AG08396 (cell line): ENCODE data around the gene PACS1.
"Not testable (repeated sequence)": the region's sequence is repeated elsewhere in the genome, so short reads cannot be mapped to it uniquely, and the experiment has no call there.

Experiments used
- DNase-seq: peaks from one replicate; pipeline ENCODE4 v3.0.0; 2012; ENCODE audit warnings: low spot score, mixed read lengths

PACS1 gene

DNA sequence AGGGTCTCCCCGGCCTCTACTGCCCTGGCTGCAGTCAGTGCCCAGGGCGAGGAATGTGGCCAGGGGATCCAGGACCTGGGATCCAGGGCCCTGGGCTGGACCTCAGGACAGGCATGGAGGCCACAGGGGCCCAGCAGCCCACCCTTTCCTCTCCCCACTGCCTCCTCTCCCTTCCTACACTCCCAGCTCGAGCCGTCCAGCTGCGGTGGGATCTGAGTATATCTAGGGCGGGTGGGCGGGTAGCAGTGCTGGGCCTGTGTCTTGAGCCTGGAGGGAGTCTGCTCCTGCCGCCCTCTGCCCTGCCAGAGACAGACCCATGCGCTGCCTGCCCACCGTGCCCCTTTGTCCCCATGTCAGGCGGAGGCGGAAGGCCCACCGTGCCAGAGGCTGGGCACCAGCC is 206.5 kb downstream of the PACS1 start:
- DNase-seq, result not testable (repeated sequence)

DNA sequence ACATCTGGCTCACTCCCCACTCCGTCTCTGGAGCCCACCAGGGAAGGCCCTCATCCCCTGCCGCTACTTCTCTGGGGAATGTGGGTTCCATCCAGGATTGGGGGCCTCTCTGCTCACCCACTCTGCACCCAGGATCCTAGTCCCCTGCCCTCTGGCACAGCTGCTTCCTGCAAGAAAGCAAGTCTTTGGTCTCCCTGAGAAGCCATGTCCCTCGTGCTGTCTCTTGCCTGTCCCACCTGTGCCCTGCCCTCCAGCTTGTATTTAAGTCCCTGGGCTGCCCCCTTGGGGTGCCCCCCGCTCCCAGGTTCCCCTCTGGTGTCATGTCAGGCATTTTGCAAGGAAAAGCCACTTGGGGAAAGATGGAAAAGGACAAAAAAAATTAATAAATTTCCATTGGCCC is 207.0 kb downstream of the PACS1 start:
- DNase-seq, result not testable (repeated sequence)

DNA sequence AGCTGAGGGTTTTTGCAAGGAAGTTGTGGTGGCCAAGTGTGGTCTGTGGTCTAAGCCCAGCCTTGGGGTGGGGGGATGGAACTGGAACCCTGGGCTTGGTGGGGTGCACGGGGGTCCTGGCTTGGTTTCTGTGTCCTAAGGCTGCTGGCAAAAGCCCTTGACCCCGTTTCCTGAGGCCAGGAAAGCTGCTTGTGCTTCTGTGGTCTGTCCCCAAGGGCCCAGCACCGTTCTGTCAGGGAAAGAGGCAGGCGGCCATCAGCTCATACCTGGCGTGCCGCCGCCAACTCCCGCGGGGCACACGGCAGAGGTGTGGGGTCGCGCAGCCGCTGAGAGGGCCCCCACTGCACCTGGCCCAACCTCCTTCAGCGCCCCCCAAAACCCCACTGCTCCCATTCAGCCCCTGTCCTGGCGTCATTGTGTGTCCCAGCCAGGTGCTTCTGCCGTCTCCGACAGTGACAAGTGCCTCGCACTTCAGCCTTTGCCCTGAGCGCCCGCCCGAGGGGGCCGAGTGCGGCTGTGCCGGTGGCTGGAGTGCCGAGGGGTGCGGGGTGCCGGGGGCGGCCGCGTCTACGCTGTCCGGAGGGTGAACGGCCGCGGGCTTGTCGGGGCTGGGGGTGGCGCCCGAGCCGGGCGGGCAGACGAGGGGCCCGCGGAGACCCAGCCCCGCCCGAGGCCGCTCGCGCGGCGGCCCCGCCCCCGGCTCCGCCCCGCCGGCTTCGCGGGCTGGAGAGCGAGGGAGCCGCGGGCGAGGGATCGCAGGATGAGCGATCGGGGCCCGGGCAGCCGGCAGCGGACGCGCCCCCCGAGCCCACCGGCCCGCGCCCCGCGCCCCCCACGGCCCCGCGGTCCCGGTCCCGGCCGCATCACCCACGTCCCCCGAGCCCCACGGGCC is 207.6 kb downstream of the PACS1 start, which contains the start of gene CNIH2:
Gene CNIH2 (plus strand): TSS at position 705 of the 892 bp plus-strand sequence. CDS start 282 bp downstream, outside the sequence.
- peak; percentile 76 for DNase-seq

- DNase-seq, result peak; percentile 60
Observed at GRCh38 chr11:66278363-66279091, 208.5 kb downstream of the PACS1 start.

DNA sequence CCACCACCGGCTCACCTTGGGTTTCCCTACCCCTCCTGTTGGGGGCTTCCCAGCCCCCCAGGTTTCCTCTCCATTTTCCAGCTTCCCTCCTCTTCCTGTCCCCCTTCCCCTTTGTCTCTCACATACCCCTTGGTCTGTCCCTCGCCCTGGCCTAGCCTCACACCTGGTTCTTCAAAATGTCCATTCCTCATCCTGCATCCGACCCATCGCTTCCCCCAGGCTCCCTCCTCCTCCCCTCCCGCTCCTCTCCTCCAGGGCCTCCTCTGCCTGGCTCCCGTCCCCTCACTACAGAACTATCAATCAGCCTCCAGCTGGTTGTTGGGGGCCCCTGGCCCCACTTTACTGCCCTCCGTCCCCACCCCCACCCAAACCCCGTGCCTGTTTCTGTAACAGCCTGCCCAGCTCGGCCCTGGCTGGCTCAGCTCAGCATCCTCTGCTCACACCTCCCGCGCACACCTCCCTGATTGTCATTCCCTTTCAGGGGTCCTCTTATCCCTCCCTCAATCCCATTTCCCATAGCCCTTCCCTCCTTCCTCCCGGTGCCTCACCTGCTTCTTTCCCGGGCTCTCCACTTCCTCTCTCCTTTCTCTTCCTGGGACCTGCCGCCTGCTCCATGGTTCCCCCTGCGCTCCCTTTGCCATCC is 209.1 kb downstream of the PACS1 start:
- no peak for DNase-seq

DNA sequence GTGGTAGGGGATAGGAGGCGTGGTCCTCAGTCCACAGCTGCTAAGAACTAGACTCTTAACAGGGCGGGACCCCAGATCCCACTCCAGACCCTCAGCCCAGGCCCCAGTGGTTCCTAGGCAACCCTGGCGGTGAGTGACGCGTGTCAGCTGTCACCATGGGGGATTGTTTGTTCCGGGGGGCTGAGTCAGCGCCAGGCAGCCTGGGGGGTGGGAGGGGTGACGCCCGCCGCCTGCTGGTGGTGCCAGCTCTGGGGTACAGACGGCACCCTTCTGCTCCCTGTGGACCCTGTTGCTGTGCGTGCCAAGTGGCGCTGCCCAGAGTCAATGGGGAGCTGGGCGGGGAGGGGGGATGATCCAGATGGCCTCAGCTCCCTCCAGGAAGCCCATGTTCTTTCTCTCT is 210.4 kb downstream of the PACS1 start:
- DNase-seq, result no peak

- no peak for DNase-seq
Observed at GRCh38 chr11:66281001-66281400, 210.9 kb downstream of the PACS1 start.

DNA sequence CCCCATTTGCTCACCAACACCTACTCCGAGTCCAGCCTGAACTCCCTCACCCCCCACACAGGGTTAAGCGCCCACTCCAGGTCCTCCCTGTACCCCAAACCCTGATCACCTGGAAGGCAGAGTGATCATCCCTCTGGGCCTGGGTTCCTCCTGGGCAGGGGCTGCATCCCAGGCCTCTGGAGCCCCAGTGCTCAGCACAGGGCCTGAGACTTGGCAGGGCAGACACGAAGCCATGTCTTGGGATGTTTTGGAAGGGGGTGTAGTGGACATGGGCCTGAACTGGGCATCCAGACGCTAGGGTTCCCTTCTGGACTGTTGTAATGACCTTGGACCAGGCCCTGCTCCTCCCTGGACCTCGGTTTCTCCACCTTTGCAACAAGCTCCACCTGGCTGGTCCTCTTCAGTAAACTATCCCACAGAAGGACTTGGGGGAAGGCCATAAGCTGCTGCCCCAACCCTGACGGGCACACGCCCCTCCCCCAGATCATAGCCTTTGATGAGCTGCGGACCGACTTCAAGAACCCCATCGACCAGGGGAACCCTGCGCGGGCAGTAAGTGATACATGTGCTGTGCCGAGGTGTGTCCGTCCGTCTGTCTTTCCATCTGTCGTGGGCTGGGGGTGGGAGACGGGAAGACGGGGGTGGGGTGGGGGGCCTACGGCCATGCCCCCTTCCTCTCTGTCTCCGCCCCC is 211.8 kb downstream of the PACS1 start:
- DNase-seq, result no peak

GRCh38 chr11:66282468-66283455 is 212.7 kb downstream of the PACS1 start:
- DNase-seq, result peak; percentile 98

DNA sequence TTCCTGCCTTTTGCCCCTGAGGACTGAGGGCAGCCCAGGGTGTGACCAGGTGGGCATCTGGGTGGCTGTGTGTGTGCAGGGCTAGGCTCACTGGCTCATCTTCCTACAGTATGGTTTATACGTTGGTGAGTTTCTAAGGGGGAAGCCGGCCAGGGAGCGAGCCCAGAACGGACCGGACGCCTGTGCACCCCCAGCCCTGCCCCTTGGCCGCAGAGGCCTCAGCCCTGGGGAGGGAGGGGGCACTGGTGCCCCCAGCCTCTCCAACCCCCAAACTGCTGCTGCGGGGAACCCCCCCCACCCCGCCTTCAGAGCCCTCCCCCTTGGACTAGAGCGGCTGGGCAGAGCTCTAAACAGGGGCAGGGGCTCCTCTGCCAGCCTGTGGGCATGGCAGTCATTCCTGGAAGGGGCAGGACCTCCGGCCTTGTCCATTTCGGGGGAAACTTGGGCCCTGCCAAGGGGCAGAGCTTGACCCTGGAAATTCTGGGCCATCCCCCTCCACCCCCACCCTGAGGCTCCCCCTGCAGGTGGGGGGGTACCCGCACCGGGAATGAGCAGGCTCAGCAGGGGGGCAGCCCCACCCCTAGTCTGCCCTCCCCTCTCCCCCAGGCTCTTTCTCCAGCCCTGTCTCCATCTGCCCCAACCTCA is 213.5 kb downstream of the PACS1 start:
- no peak for DNase-seq

- no peak for DNase-seq
Observed at GRCh38 chr11:66284526-66285078, 214.5 kb downstream of the PACS1 start.

DNA sequence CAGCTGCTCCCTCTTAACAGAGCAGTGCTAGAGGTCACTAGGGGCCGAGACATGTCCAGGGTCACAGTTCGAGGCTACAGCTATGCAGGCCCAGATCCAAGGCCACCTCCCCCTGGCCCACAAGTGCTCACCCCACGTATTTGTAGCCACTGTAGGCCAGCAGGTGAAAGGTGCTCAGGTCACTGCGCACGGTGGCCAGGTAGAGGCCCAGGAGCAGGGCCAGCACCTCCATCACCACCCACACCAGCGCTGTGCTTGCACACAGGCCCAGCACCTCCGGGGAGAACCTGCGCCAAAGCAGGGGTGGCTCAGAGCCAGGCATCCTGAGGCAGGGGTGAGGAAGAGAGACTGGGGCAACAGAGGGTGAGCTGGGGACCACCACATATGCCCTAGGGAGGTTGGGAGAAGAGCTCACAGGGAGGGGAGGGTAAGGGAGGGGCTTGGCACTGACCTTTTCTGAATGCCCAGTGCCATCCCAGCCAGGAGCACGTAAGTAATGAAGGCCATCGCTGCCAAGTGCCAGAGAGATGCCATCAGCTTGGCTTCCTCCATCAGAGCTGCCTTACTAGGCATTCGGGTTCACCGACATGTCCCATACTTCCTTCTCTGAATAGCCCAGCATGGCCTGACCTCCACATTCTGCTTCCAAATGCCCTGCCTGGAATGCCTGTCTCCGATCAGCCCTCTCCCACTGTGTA is 215.3 kb downstream of the PACS1 start:
- no peak for DNase-seq

GRCh38 chr11:66286699-66287098 is 216.6 kb downstream of the PACS1 start:
- no peak for DNase-seq

- DNase-seq, result no peak
Observed at GRCh38 chr11:66287211-66287888, 217.3 kb downstream of the PACS1 start.

DNA sequence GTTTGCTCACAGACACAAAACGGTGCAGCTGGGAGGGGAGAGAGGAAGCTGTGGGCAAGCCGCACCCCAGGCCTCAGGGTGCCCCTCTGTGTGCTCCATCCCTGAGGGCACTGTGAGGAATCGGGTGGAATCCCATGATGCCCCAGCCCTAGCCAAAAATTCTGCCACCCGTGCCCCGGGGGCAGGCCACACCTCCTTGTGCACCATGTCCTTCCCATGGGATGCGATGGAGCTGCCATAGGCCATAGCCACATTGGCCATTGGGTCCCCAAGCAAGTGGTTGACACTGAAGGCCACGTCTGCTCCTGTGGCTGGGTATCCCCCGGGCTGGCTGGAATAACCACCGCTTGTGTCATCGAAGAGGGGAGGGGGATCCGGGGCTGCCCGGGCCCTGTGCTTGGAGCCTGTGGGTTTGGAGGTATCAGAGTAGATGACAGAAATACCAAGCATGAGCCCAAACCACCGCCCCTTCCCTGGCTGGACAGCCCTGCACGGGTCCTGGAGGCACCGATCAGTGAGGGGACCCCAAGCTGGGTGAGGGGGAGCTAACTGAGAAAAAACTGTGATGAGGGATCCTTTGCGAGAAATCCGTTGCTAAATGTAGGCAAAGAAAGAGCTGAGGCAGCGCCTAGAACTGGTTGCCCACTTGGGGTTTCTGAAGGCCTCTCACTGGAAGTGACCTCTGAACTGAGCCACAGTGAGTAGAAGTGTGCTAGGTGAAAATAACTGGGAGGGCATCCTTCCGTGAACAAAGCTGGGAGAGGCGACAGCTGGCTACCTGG is 218.0 kb downstream of the PACS1 start:
- DNase-seq, result no peak

DNA sequence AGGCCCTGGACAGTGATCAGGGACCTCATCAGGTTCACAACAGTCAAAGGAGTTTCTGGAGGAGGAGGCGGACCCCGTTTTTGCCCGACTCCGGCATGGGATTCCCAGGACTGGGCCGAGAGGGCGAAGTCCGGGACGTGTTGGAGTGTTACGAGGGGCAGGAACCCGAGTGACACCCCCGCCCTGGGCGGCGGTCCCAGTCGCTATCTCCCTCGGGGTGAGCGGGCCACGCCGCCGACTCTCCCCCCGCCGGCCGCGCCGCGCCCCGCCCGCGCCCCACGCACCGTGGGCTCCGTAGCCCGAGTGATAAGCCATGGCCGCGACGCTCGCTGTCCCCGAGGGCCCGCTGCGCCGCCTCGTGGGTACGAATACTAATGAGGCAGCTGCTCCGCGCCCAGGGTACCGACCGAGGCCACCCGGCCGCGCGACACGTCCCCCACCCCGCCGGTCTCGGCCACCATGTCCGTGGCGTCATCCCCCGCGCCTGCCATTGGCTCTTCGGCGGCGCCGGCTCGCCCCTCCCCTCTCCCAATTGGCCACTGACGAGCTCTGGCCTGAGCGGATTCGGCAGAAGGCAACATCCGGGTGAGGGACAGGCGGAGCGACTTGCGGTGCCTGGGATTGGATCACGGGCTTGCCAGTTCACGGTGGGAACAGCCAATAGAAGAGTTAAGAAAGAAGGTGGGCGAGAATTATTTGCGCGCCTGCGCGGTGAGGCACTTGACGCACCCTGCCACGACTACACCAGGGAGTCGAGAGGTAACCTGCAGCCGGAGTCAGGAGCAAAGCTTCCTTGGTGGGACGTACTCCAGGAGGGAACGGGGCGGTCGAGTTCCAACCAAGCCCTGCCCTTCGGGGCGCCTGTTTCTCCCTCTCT is 218.8 kb downstream of the PACS1 start, which contains the start of gene YIF1A:
Gene YIF1A (minus strand): TSS at position 473 of the 877 bp plus-strand sequence. CDS start 158 bp downstream, at position 315.
- DNase-seq, result peak; percentile 100
